SW480 (cell line): ENCODE results near the gene GDF10.

Source experiments
- DNase-seq: peaks from one replicate; pipeline ENCODE4 v3.0.0-alpha.2; 2016; ENCODE audit warnings: low spot score

GDF10 gene

GRCh38 chr10:47299611-47300428, at the start of gene GDF10:
GDF10 (plus strand) TSS chr10:47300197; CDS start chr10:47300652, 455 bp downstream.
- DNase-seq = no peak

GRCh38 chr10:47252093-47252780, 47.8 kb upstream of the GDF10 start:
- DNase-seq = no peak

- no peak for DNase-seq
Observed at GRCh38 chr10:47253030-47253637, 46.9 kb upstream of the GDF10 start.

- peak; percentile 77 for DNase-seq
Observed at GRCh38 chr10:47253651-47254375, 46.2 kb upstream of the GDF10 start.

GRCh38 chr10:47254611-47255010, 45.4 kb upstream of the GDF10 start:
- DNase-seq = no peak

GRCh38 chr10:47255033-47255813, 44.8 kb upstream of the GDF10 start:
- no peak for DNase-seq

- no peak for DNase-seq
Observed at GRCh38 chr10:47255866-47256265, 44.1 kb upstream of the GDF10 start.

GRCh38 chr10:47256751-47257336, 43.2 kb upstream of the GDF10 start:
- no peak for DNase-seq

- DNase-seq = no peak
Observed at GRCh38 chr10:47257396-47258120, 42.4 kb upstream of the GDF10 start.

- no peak for DNase-seq
Observed at GRCh38 chr10:47258921-47259320, 41.1 kb upstream of the GDF10 start.

GRCh38 chr10:47259466-47259865, 40.5 kb upstream of the GDF10 start:
- DNase-seq = no peak

GRCh38 chr10:47260505-47261111, 39.4 kb upstream of the GDF10 start:
- no peak for DNase-seq

- DNase-seq = no peak
Observed at GRCh38 chr10:47261121-47261520, 38.9 kb upstream of the GDF10 start.

- no peak for DNase-seq
Observed at GRCh38 chr10:47261556-47261955, 38.4 kb upstream of the GDF10 start.

- no peak for DNase-seq
Observed at GRCh38 chr10:47262606-47263533, 37.1 kb upstream of the GDF10 start.

- peak; percentile 47 for DNase-seq
Observed at GRCh38 chr10:47264797-47265281, 35.2 kb upstream of the GDF10 start.

- DNase-seq = no peak
Observed at GRCh38 chr10:47266602-47267001, 33.4 kb upstream of the GDF10 start.

GRCh38 chr10:47268696-47269095, 31.3 kb upstream of the GDF10 start:
- DNase-seq = no peak

GRCh38 chr10:47269294-47269693, 30.7 kb upstream of the GDF10 start:
- no peak for DNase-seq
